HepG2 (cell line): ENCODE data around the gene MFAP1. TPM values are rescaled to one million over a fixed set of nuclear protein-coding genes. Genes with fewer than 3 reads are reported as not detected.

Experiments
- FOXA3 ChIP-seq: IDR thresholded peaks from 2 replicates; pipeline ENCODE4 v1.6.1; 2016; ENCODE audit warnings: missing genetic modification reagents, missing compliant biosample characterization
- GABPB1 ChIP-seq: IDR thresholded peaks from 2 replicates; pipeline ENCODE4 v1.6.1; 2016; ENCODE audit warnings: mild to moderate bottlenecking, missing genetic modification reagents, moderate library complexity, missing compliant biosample characterization
- MAX ChIP-seq: IDR thresholded peaks from 2 replicates; pipeline ENCODE4 v1.6.1; 2012; ENCODE audit warnings: inconsistent platforms
- MTA1 ChIP-seq: sonication (generic); formaldehyde crosslinking; IDR thresholded peaks from 2 replicates; pipeline ENCODE4 v1.4.0; 2020; ENCODE audit warnings: missing genetic modification reagents, mild to moderate bottlenecking, borderline replicate concordance
- NFRKB ChIP-seq: fragments of 450-650 bp; IDR thresholded peaks from 2 replicates; pipeline ENCODE4 v1.6.1; 2017
- PHF8 ChIP-seq: sonication (generic); formaldehyde crosslinking; IDR thresholded peaks from 2 replicates; pipeline ENCODE4 v1.5.0; 2020; ENCODE audit warnings: missing genetic modification reagents
- POLR2AphosphoS5 ChIP-seq: IDR thresholded peaks from 2 replicates; pipeline ENCODE4 v1.6.1; 2012; ENCODE audit warnings: low read depth, low read length
- SIN3A ChIP-seq: IDR thresholded peaks from 2 replicates; pipeline ENCODE4 v1.6.1; 2011; ENCODE audit warnings: low read depth, mild to moderate bottlenecking, control low read depth, low read length, borderline replicate concordance
- THYN1 ChIP-seq: sonication (generic); formaldehyde crosslinking; IDR thresholded peaks from 2 replicates; pipeline ENCODE4 v1.8.1; 2023; ENCODE audit warnings: low read depth, mild to moderate bottlenecking, moderate library complexity, missing genetic modification reagents, borderline replicate concordance
- UBTF ChIP-seq: sonication (generic); formaldehyde crosslinking; IDR thresholded peaks from 2 replicates; pipeline ENCODE4 v1.4.0; 2020; ENCODE audit warnings: mild to moderate bottlenecking, missing genetic modification reagents
- YEATS2 ChIP-seq: sonication (generic); formaldehyde crosslinking; IDR thresholded peaks from 2 replicates; pipeline ENCODE4 v1.4.0; 2020; ENCODE audit warnings: missing genetic modification reagents, borderline replicate concordance
- ZNF160 ChIP-seq: sonication (generic); formaldehyde crosslinking; IDR thresholded peaks from 2 replicates; pipeline ENCODE4 v1.8.0; 2022; ENCODE audit warnings: mild to moderate bottlenecking, inconsistent platforms, missing genetic modification reagents
- ZNF430 ChIP-seq: sonication (generic); formaldehyde crosslinking; IDR thresholded peaks from 2 replicates; pipeline ENCODE4 v1.9.0; 2021; ENCODE audit warnings: mild to moderate bottlenecking, missing genetic modification reagents
- ZNF460 ChIP-seq: sonication (generic); formaldehyde crosslinking; IDR thresholded peaks from 2 replicates; pipeline ENCODE4 v1.5.1; 2020; ENCODE audit warnings: missing genetic modification reagents, mild to moderate bottlenecking, borderline replicate concordance
- ZNF501 ChIP-seq: sonication (generic); formaldehyde crosslinking; IDR thresholded peaks from 2 replicates; pipeline ENCODE4 v1.5.1; 2020; ENCODE audit warnings: mild to moderate bottlenecking, moderate library complexity, missing genetic modification reagents
- ZNF691 ChIP-seq: sonication (generic); formaldehyde crosslinking; IDR thresholded peaks from 2 replicates; pipeline ENCODE4 v1.4.0; 2020; ENCODE audit warnings: missing genetic modification reagents, low read depth, mild to moderate bottlenecking, borderline replicate concordance
- ZNF747 ChIP-seq: sonication (generic); formaldehyde crosslinking; IDR thresholded peaks from 2 replicates; pipeline ENCODE4 v1.8.1; 2023; ENCODE audit warnings: missing genetic modification reagents, mild to moderate bottlenecking, borderline replicate concordance
- polyA plus RNA-seq, 8 experiments: library from polyadenylated mRNA; depleted of rRNA in 3 of 8; stranded (reverse) in 7 of 8; unstranded in 1 of 8; fragments of >200 nt; fragmentation: Illumina TruSeq in 4 of 8; extraction: Trizol in 4 of 8; gene quantifications; 2 replicates each; pipeline versions ENCODE4 v1.2.1 to v1.2.3, GENCODE V29; 2011 to 2016; ENCODE audit warnings: low read depth in 4 of 8, missing spikeins in 1 of 8, mixed read lengths in 1 of 8; ENCODE audit not compliant: insufficient read depth in 1 of 8
- total RNA-seq, 5 experiments: library from RNA; depleted of rRNA; stranded (reverse); fragments of >200 nt; fragmentation: Illumina TruSeq; extraction: Trizol; gene quantifications; 2 replicates each; pipeline ENCODE4 v1.2.3, GENCODE V29; 2016; ENCODE audit warnings: low read depth in 1 of 5
- TF ChIP-seq, protein P1 (sequence below): sonication (generic); formaldehyde crosslinking; conservative IDR thresholded peaks from 2 replicates; pipeline ENCODE4 v1.8.0; 2022; ENCODE audit warnings: missing genetic modification reagents
- TF ChIP-seq, protein P2 (sequence below): sonication (generic); formaldehyde crosslinking; IDR thresholded peaks from 2 replicates; pipeline ENCODE4 v1.4.0; 2020; ENCODE audit warnings: missing genetic modification reagents
- TF ChIP-seq, protein P3 (sequence below): sonication (generic); formaldehyde crosslinking; IDR thresholded peaks from 2 replicates; pipeline ENCODE4 v1.4.0; 2020; ENCODE audit warnings: missing genetic modification reagents, mild to moderate bottlenecking, borderline replicate concordance

The MFAP1 gene
- total and polyA plus RNA-seq, 2 of the 13 experiments (the other 11 are each of a cell fraction or from before 2014, with no cell fraction given): 11.8 to 39.5 TPM

- TF ChIP-seq FOXA3 (CRISPR knock-in tag) (0 out of 2 replicates have a peak, but pooled peaks have one; percentile 20), ZNF501 (CRISPR knock-in tag) (peak; percentile 79), MTA1 (CRISPR knock-in tag) (no peak), NFRKB (no peak), ZNF691 (CRISPR knock-in tag) (peak; percentile 47; the same call in 1 of the 2 replicates), ZNF747 (CRISPR knock-in tag) (no peak), ZNF460 (CRISPR knock-in tag) (no peak), ZNF160 (CRISPR knock-in tag) (0 out of 2 replicates have a peak, but pooled peaks have one; percentile 17), ZNF430 (CRISPR knock-in tag) (peak; percentile 47; the same call in 1 of the 2 replicates), SIN3A (peak; percentile 81; the same call in 1 of the 2 replicates), YEATS2 (CRISPR knock-in tag) (peak; percentile 55; the same call in 1 of the 2 replicates), PHF8 (CRISPR knock-in tag) (peak; percentile 88), THYN1 (CRISPR knock-in tag) (no peak), GABPB1 (CRISPR knock-in tag) (peak; percentile 17), UBTF (CRISPR knock-in tag) (peak; percentile 68), MAX (peak; percentile 92), POLR2AphosphoS5 (peak; percentile 98)
- TF ChIP-seq, protein P1, sequence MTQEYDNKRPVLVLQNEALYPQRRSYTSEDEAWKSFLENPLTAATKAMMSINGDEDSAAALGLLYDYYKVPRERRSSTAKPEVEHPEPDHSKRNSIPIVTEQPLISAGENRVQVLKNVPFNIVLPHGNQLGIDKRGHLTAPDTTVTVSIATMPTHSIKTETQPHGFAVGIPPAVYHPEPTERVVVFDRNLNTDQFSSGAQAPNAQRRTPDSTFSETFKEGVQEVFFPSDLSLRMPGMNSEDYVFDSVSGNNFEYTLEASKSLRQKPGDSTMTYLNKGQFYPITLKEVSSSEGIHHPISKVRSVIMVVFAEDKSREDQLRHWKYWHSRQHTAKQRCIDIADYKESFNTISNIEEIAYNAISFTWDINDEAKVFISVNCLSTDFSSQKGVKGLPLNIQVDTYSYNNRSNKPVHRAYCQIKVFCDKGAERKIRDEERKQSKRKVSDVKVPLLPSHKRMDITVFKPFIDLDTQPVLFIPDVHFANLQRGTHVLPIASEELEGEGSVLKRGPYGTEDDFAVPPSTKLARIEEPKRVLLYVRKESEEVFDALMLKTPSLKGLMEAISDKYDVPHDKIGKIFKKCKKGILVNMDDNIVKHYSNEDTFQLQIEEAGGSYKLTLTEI (CRISPR knock-in tag): no peak
- TF ChIP-seq, protein P2, sequence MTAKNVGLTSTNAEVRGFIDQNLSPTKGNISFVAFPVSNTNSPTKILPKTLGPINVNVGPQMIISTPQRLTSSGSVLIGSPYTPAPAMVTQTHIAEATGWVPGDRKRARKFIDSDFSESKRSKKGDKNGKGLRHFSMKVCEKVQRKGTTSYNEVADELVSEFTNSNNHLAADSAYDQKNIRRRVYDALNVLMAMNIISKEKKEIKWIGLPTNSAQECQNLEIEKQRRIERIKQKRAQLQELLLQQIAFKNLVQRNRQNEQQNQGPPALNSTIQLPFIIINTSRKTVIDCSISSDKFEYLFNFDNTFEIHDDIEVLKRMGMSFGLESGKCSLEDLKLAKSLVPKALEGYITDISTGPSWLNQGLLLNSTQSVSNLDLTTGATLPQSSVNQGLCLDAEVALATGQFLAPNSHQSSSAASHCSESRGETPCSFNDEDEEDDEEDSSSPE (CRISPR knock-in tag): peak; percentile 89
- TF ChIP-seq, protein P3, sequence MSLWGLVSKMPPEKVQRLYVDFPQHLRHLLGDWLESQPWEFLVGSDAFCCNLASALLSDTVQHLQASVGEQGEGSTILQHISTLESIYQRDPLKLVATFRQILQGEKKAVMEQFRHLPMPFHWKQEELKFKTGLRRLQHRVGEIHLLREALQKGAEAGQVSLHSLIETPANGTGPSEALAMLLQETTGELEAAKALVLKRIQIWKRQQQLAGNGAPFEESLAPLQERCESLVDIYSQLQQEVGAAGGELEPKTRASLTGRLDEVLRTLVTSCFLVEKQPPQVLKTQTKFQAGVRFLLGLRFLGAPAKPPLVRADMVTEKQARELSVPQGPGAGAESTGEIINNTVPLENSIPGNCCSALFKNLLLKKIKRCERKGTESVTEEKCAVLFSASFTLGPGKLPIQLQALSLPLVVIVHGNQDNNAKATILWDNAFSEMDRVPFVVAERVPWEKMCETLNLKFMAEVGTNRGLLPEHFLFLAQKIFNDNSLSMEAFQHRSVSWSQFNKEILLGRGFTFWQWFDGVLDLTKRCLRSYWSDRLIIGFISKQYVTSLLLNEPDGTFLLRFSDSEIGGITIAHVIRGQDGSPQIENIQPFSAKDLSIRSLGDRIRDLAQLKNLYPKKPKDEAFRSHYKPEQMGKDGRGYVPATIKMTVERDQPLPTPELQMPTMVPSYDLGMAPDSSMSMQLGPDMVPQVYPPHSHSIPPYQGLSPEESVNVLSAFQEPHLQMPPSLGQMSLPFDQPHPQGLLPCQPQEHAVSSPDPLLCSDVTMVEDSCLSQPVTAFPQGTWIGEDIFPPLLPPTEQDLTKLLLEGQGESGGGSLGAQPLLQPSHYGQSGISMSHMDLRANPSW (CRISPR knock-in tag): peak; percentile 88; the same call in 1 of the 2 replicates
Observed at GRCh38 chr15:43791993-43792760, 32.3 kb downstream of the MFAP1 start, which contains the start of gene SERF2 (continued).
